Stomach (tissue), 9 donors: ENCODE data around the gene MRPL58. TPM values are rescaled to one million over a fixed set of nuclear protein-coding genes. Genes with fewer than 3 reads are reported as not detected.

Experiments used
- DNase-seq, 2 donors: peaks; one replicate each; pipeline versions ENCODE4 v3.0.0 to v3.0.0-alpha.2; 2013 to 2019
- H3K27ac ChIP-seq, 5 donors: fragments of 200-600 bp in 4 of 5; sonication (generic) in 4 of 5; one replicate each; pipeline ENCODE4 v1.5.1; 2013 to 2019; ENCODE audit warnings: mild to moderate bottlenecking in 1 of 5, moderate library complexity in 1 of 5
- H3K27me3 ChIP-seq, 3 donors: fragments of 200-600 bp; sonication (generic); one replicate each; pipeline ENCODE4 v1.5.1; 2017 to 2019; ENCODE audit warnings: mixed run types in 1 of 3
- H3K36me3 ChIP-seq, 4 donors: fragments of 200-600 bp; sonication (generic); 1 replicate in 3 of 4; 2 replicates in 1 of 4; pipeline ENCODE4 v1.5.1; 2016 to 2019
- H3K4me1 ChIP-seq, 4 donors: fragments of 200-600 bp; sonication (generic); one replicate each; pipeline ENCODE4 v1.5.1; 2016 to 2019
- H3K4me3 ChIP-seq, 4 donors: fragments of 200-600 bp; sonication (generic) in 3 of 4; one replicate each; pipeline ENCODE4 v1.5.1; 2016 to 2019; ENCODE audit warnings: mild to moderate bottlenecking in 1 of 4
- H3K9me3 ChIP-seq, 4 donors: fragments of 200-600 bp; sonication (generic); one replicate each; pipeline ENCODE4 v1.5.1; 2016 to 2019
- EP300 ChIP-seq: sonication (generic); formaldehyde crosslinking; IDR thresholded peaks from one replicate; pipeline ENCODE4 v1.6.1; 2017; ENCODE audit warnings: antibody characterized with exemption
- POLR2A ChIP-seq, 4 donors: fragments of 450-650 bp; IDR thresholded peaks; one replicate each; pipeline ENCODE4 v1.6.1; 2016; ENCODE audit warnings: antibody characterized with exemption in 4 of 4, control low read depth in 2 of 4, mild to moderate bottlenecking in 1 of 4, moderate library complexity in 1 of 4
- POLR2AphosphoS5 ChIP-seq, 3 donors: sonication (generic); formaldehyde crosslinking; IDR thresholded peaks; one replicate each; pipeline ENCODE4 v1.6.1; 2016; ENCODE audit warnings: antibody characterized with exemption in 3 of 3
- WGBS, 5 donors: extraction: QIAGEN DNeasy Blood & Tissue Kit in 3 of 5; methylation state at CpG; one replicate each; pipeline versions ENCODE4 v1.1.5 to v1.1.7; 2013 to 2018; 5-methylcytosine and 5-hydroxymethylcytosine counted together
- intact Hi-C: fragments of 100-400 bp; cut with DNase I; formaldehyde crosslinking; loops from one replicate; pipeline ENCODE4 v1.15.1; 2023; ENCODE audit warnings: low total_unique reads
- polyA plus RNA-seq, 3 donors: library from polyadenylated mRNA; stranded (reverse); fragments of 200-250 nt; gene quantifications; one replicate each; pipeline ENCODE4 v1.2.3, GENCODE V29; 2013
- total RNA-seq, 5 donors: library from RNA; depleted of rRNA; stranded (reverse); fragments of >200 nt; gene quantifications; one replicate each; pipeline versions ENCODE4 v1.1.0 to v1.2.3, GENCODE V29; 2014 to 2016
- TF ChIP-seq, protein P1 (sequence below), 7 experiments: fragments of 450-650 bp in 4 of 7; fragments of 200-600 bp in 3 of 7; sonication (generic) in 3 of 7; IDR thresholded peaks; one replicate each; pipeline ENCODE4 v1.5.1; 2016 to 2019; ENCODE audit warnings: antibody characterized with exemption in 7 of 7, control low read depth in 2 of 7, mild to moderate bottlenecking in 1 of 7
- donor health status: healthy with polysubstance abuse.
- donor health status: Bipolar disorder and iron deficiency.
- donor health status: healthy.

MRPL58 gene
- total and polyA plus RNA-seq, 8 donors = 6.7 to 69.0 (median 38.7) TPM

DNA sequence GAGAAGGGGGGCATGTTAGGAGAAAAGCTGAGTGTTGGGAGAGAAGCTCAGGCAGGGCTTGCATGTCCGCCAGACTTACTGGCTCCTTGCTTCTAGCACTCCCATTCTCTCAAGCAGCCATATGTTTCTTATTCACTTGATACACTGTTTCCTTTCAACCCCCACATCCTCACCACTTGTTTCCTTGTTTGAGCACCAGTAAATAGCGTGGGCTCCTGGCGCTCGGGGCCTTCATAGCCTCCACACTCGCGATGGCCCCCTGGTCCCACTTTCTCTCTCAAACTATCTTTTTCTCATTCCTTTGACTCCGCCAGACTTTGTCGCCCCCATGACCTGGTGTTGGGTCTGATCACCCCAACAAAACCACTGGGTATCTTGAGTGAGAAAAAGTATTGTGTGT, 17.7 kb downstream of the MRPL58 start:
- Histone ChIP-seq H3K36me3 (no peaks in the 10 kb centered on the region), H3K4me3 (no peak overlapping the region), H3K27me3 (no peaks in the 10 kb centered on the region), H3K4me1 (peaks cover 21 to 39% (median 33%) of the 10 kb centered on the region in 4 donors), H3K27ac (no peak overlapping the region), H3K9me3 (peaks cover 0 to 9% (median 0%) of the 10 kb centered on the region in 4 donors)
- no peak for DNase-seq
- WGBS, 5 donors = 77 to 94% (median 93%) methylated on average over 8 of the region's 8 CpGs
- intact Hi-C loops = no loop called here
- TF ChIP-seq, protein P1, sequence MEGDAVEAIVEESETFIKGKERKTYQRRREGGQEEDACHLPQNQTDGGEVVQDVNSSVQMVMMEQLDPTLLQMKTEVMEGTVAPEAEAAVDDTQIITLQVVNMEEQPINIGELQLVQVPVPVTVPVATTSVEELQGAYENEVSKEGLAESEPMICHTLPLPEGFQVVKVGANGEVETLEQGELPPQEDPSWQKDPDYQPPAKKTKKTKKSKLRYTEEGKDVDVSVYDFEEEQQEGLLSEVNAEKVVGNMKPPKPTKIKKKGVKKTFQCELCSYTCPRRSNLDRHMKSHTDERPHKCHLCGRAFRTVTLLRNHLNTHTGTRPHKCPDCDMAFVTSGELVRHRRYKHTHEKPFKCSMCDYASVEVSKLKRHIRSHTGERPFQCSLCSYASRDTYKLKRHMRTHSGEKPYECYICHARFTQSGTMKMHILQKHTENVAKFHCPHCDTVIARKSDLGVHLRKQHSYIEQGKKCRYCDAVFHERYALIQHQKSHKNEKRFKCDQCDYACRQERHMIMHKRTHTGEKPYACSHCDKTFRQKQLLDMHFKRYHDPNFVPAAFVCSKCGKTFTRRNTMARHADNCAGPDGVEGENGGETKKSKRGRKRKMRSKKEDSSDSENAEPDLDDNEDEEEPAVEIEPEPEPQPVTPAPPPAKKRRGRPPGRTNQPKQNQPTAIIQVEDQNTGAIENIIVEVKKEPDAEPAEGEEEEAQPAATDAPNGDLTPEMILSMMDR (IDR thresholded peaks at IDR 0.05) = no peak
- TF ChIP-seq POLR2A (IDR thresholded peaks at IDR 0.05) = no peak
- no peak for TF ChIP-seq EP300
- no peak for TF ChIP-seq POLR2AphosphoS5 (IDR thresholded peaks at IDR 0.05)

DNA sequence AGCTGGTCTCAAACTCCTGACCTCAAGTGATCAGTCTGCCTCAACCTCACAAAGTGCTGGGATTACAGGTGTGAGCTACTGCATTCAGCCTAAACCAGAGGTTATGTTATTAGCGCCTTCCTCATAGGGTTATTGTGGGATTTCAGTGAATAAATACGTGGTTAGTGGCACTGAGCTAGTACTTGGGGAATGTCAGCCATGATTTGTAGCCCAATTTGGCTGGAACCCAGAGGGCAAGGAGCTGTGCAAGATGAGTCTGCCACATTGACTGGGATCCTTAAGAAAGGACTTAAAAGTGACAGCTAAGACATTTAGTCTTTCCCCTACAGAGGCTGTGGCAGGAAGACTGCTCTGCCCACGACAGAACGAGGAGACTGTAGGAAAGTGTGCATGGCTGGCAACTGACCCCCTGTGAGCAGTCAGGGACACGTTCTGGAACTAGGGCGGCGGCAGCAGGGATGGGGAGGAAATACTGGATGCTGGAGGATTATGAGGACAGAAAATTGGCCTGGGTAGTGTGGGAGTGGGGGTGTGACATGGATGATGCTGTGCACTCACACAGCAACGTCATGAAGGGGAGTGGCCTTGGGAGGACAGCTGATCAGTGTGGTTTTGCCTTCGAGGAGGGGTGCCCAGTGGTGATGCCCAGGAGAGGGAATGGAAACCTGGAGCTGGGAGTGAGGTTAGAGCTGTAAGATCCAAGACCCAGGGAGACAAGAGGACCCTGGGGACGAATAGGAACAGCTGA, 19.7 kb downstream of the MRPL58 start:
- H3K4me1 ChIP-seq = peaks cover 28 to 54% (median 49%) of the 10 kb centered on the region in 4 donors
- WGBS, 5 donors = 17 to 28% (median 22%) methylated on average over 10 of the region's 10 CpGs
- TF ChIP-seq, protein P1 (IDR thresholded peaks at IDR 0.05) = no peak
- TF ChIP-seq POLR2AphosphoS5 (IDR thresholded peaks at IDR 0.05) (peak in 1 of 3 donors; percentile 23), EP300 (no peak), POLR2A (IDR thresholded peaks at IDR 0.05) (no peak)
- no peaks in the 10 kb centered on the region for H3K27me3 ChIP-seq
- H3K36me3 ChIP-seq = no peaks in the 10 kb centered on the region
- H3K4me3 ChIP-seq = peak overlapping the region; percentile 57 to 75 (median 66)
- H3K27ac ChIP-seq = peak overlapping the region in 4 of 5 donors; percentile 86 to 95 (median 92)
- peaks cover 0 to 9% (median 0%) of the 10 kb centered on the region in 4 donors for H3K9me3 ChIP-seq
- peak; percentile 51 to 93 for DNase-seq
- intact Hi-C loops = no loop called here

DNA sequence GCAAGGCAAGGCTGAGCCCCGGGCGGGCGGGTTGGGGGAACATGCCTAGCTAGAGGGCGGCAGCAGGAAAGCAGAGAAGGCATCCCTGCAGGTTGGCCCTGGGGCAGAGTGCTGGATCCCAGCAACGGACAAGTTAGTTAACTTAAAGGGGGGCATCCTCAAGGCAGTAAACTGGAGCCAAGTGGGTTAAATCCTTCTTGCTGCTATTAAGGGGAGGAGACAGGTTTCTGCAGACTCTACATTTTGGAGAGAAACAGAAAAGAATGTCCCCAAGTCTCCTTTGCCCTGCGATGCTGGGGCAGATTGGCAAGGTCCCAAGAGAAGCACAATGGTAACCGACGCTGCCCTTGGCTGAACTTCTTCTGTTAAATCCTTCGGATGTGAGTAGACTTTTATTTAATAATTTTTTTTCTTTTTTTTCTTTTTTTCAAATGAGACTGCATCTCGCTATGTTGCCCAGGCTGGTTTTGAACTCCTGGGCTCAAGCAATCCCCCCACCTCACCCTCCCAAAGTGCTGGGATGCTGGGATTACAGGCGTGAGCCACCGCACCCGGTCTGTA, 20.3 kb downstream of the MRPL58 start:
- Histone ChIP-seq H3K4me1 (peaks cover 28 to 54% (median 49%) of the 10 kb centered on the region in 4 donors), H3K27me3 (no peaks in the 10 kb centered on the region), H3K27ac (peak overlapping the region in 4 of 5 donors; percentile 86 to 95 (median 92)), H3K36me3 (peaks cover 0 to 2% (median 0%) of the 10 kb centered on the region in 4 donors), H3K9me3 (peaks cover 0 to 9% (median 0%) of the 10 kb centered on the region in 4 donors), H3K4me3 (peak overlapping the region; percentile 57 to 75 (median 66))
- WGBS, 5 donors = 2 to 9% (median 8%) methylated on average over 13 of the region's 13 CpGs
- intact Hi-C loops = no loop called here
- peak in 1 of 2 donors; percentile 46 for DNase-seq
- no peak for TF ChIP-seq POLR2AphosphoS5 (IDR thresholded peaks at IDR 0.05)
- TF ChIP-seq, protein P1 (IDR thresholded peaks at IDR 0.05) = no peak
- no peak for TF ChIP-seq EP300
- TF ChIP-seq POLR2A (IDR thresholded peaks at IDR 0.05) = no peak

DNA sequence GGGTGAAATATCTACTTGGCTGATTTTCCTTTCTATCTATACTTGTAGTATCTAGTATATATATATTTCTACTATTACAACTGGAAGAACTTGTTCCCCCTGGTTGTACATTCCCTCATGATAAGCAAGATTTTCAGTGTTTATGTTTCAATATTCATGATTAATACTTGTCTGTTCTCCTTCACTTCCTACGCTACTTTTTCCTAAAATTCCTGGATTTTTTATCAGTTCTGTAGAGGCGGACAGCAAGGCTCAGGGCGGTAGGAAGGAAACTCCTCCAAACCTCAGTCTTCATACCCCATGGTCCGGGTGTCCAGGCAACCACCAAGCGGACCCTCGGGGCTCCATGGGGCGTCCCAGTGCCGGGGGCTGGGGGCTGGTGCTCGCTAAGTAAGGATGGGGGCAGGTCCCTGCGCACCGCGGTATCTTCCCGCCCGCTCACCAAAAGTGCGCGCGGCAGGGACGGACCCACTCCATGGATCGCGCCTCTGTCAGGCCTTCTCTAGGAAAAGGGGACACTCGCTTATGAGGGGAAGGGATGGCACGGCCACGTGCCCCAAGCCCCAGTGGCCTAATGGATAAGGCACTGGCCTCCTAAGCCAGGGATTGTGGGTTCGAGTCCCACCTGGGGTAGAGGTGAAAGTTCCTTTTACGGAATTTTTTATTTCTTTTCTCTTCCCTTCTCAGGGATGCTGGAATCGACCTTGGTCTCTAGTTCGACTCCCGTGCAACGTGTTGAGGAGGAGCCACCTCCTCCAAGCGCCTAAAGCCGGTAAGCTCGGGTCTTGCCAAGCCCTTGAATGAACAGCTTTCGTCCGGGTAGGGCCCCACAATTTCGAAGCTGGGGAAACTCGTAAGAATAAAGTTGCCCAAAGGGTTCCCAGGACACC, 21.1 kb downstream of the MRPL58 start:
- TF ChIP-seq POLR2AphosphoS5 (IDR thresholded peaks at IDR 0.05) = peak; percentile 7 to 85 (median 48)
- TF ChIP-seq POLR2A (IDR thresholded peaks at IDR 0.05) = no peak
- no peak for TF ChIP-seq EP300
- Histone ChIP-seq H3K4me1 (peaks cover 28 to 54% (median 49%) of the 10 kb centered on the region in 4 donors), H3K36me3 (peaks cover 4 to 9% (median 7%) of the 10 kb centered on the region in 4 donors), H3K4me3 (peak overlapping the region; percentile 57 to 75 (median 66)), H3K9me3 (peaks cover 0 to 9% (median 0%) of the 10 kb centered on the region in 4 donors), H3K27ac (peak overlapping the region; percentile 86 to 95 (median 90)), H3K27me3 (no peaks in the 10 kb centered on the region)
- peak; percentile 90 to 97 for DNase-seq
- 1 to 2% (median 1%) methylated on average over 25 to 36 of the region's 36 CpGs for WGBS, 5 donors
- intact Hi-C loops = no loop called here
